Vagina (tissue), 2 donors: Measurements from ENCODE around the gene MICAL3. TPM values are rescaled to one million over a fixed set of nuclear protein-coding genes. Genes with fewer than 3 reads are reported as not detected.
A peak's percentile ranks its signal among the peaks of the same experiment; 100 is the strongest.

Source experiments
- DNase-seq, 2 donors: peaks; one replicate each; pipeline ENCODE4 v3.0.0-alpha.2; 2017; ENCODE audit errors: extremely low spot score in 2 of 2
- H3K27ac ChIP-seq: fragments of 200-600 bp; sonication (generic); one replicate; pipeline ENCODE4 v1.5.1; 2019
- H3K27me3 ChIP-seq: fragments of 200-600 bp; sonication (generic); one replicate; pipeline ENCODE4 v1.5.1; 2019
- H3K36me3 ChIP-seq, 2 donors: fragments of 200-600 bp; sonication (generic); one replicate each; pipeline ENCODE4 v1.5.1; 2017 to 2019
- H3K4me1 ChIP-seq: fragments of 200-600 bp; sonication (generic); one replicate; pipeline ENCODE4 v1.5.1; 2019
- H3K4me3 ChIP-seq, 2 donors: fragments of 200-600 bp; sonication (generic); 1 replicate in 1 of 2; 2 replicates in 1 of 2; pipeline ENCODE4 v1.5.1; 2016 to 2019
- H3K9me3 ChIP-seq: fragments of 200-600 bp; sonication (generic); one replicate; pipeline ENCODE4 v1.5.1; 2019
- CTCF ChIP-seq, 3 experiments: fragments of 450-650 bp in 2 of 3; fragments of 200-600 bp in 1 of 3; sonication (generic) in 1 of 3; IDR thresholded peaks; one replicate each; pipeline ENCODE4 v1.5.1; 2017 to 2019; ENCODE audit warnings: antibody characterized with exemption in 3 of 3, mild to moderate bottlenecking in 2 of 3, moderate library complexity in 2 of 3
- POLR2A ChIP-seq, 2 donors: fragments of 450-650 bp; IDR thresholded peaks; one replicate each; pipeline ENCODE4 v1.6.1; 2017; ENCODE audit warnings: antibody characterized with exemption in 2 of 2, mild to moderate bottlenecking in 2 of 2, moderate library complexity in 2 of 2
- POLR2AphosphoS5 ChIP-seq, 2 donors: sonication (generic); formaldehyde crosslinking; IDR thresholded peaks; one replicate each; pipeline ENCODE4 v1.9.0; 2017; ENCODE audit warnings: antibody characterized with exemption in 2 of 2, mild to moderate bottlenecking in 2 of 2, low read depth in 1 of 2; ENCODE audit not compliant: insufficient read depth in 1 of 2
- intact Hi-C: fragments of 100-400 bp; cut with DNase I; formaldehyde crosslinking; loops from one replicate; pipeline ENCODE4 v1.15.1; 2023
- total RNA-seq: library from RNA; depleted of rRNA; stranded (reverse); fragments of >200 nt; gene quantifications from one replicate; pipeline ENCODE4 v1.2.3, GENCODE V29; 2016

Gene MICAL3
- total RNA-seq, 1 donor from 2014 or later: 35.1 TPM

GRCh38 chr22:17833489-17833888 lies 190.9 kb downstream of the MICAL3 start:
- intact Hi-C loops: no loop called here
- no peak overlapping the region for H3K4me3 ChIP-seq
- peak overlapping the region; percentile 76 for H3K27ac ChIP-seq
- H3K4me1 ChIP-seq: peaks cover 40% of the 10 kb centered on the region
- no peaks in the 10 kb centered on the region for H3K27me3 ChIP-seq
- H3K9me3 ChIP-seq: no peaks in the 10 kb centered on the region
- TF ChIP-seq POLR2AphosphoS5 (IDR thresholded peaks at IDR 0.05; ENCODE audit: insufficient read depth in 1 of 2, low read depth in 1 of 2) (no peak), POLR2A (IDR thresholded peaks at IDR 0.05) (no peak), CTCF (IDR thresholded peaks at IDR 0.05) (no peak)
- DNase-seq: no peak
- H3K36me3 ChIP-seq: no peaks in the 10 kb centered on the region

- no peak for DNase-seq
Observed at GRCh38 chr22:17832665-17833064, 191.7 kb downstream of the MICAL3 start.

GRCh38 chr22:17831501-17832251 lies 192.7 kb downstream of the MICAL3 start:
- H3K4me3 ChIP-seq: no peak overlapping the region
- no peaks in the 10 kb centered on the region for H3K9me3 ChIP-seq
- peak overlapping the region; percentile 76 for H3K27ac ChIP-seq
- DNase-seq: no peak
- H3K36me3 ChIP-seq: no peaks in the 10 kb centered on the region
- peaks cover 27% of the 10 kb centered on the region for H3K4me1 ChIP-seq
- intact Hi-C loops: no loop called here
- no peak for TF ChIP-seq POLR2A (IDR thresholded peaks at IDR 0.05)
- no peak for TF ChIP-seq CTCF (IDR thresholded peaks at IDR 0.05)
- no peak for TF ChIP-seq POLR2AphosphoS5 (IDR thresholded peaks at IDR 0.05; ENCODE audit: insufficient read depth in 1 of 2, low read depth in 1 of 2)
- H3K27me3 ChIP-seq: no peaks in the 10 kb centered on the region

More at GRCh38 chr22:17832665-17833064, 191.7 kb downstream of the MICAL3 start:
- H3K9me3 ChIP-seq: no peaks in the 10 kb centered on the region
- no peak for TF ChIP-seq POLR2AphosphoS5 (IDR thresholded peaks at IDR 0.05; ENCODE audit: insufficient read depth in 1 of 2, low read depth in 1 of 2)
- TF ChIP-seq CTCF (IDR thresholded peaks at IDR 0.05): no peak
- no peak for TF ChIP-seq POLR2A (IDR thresholded peaks at IDR 0.05)
- peak overlapping the region; percentile 76 for H3K27ac ChIP-seq
- H3K4me3 ChIP-seq: no peak overlapping the region
- intact Hi-C loops: no loop called here
- no peaks in the 10 kb centered on the region for H3K27me3 ChIP-seq
- H3K4me1 ChIP-seq: peaks cover 37% of the 10 kb centered on the region
- H3K36me3 ChIP-seq: no peaks in the 10 kb centered on the region

- no peak overlapping the region for H3K4me3 ChIP-seq
- H3K27ac ChIP-seq: peak overlapping the region; percentile 76
- H3K36me3 ChIP-seq: peaks cover 0 to 4% of the 10 kb centered on the region in 2 donors
- TF ChIP-seq POLR2AphosphoS5 (IDR thresholded peaks at IDR 0.05; ENCODE audit: insufficient read depth in 1 of 2, low read depth in 1 of 2) (peak; percentile 47 to 55), CTCF (IDR thresholded peaks at IDR 0.05) (peak; percentile 95 to 99 (median 96)), POLR2A (IDR thresholded peaks at IDR 0.05) (no peak)
- peaks cover 27% of the 10 kb centered on the region for H3K4me1 ChIP-seq
- no peaks in the 10 kb centered on the region for H3K27me3 ChIP-seq
- no peaks in the 10 kb centered on the region for H3K9me3 ChIP-seq
- DNase-seq: no peak
- intact Hi-C loops: no loop called here
Observed at GRCh38 chr22:17830043-17830961, 194.1 kb downstream of the MICAL3 start.
